T-helper 1 cell treated with Interleukin-12 subunit alpha and Interleukin-12 subunit beta and Interleukin-4 antibody, amounts not matched to agents 30 μg/mL and 1 μg/mL, for 36 hours (primary cell): ENCODE results near the gene CLN6.
"Not testable (repeated sequence)": the region's sequence is repeated elsewhere in the genome, so short reads cannot be mapped to it uniquely, and the experiment has no call there.

Experiments used
- H3K27ac Mint-ChIP-seq: one replicate; pipeline ENCODE4 v1.8.0; 2021; ENCODE audit warnings: mild to moderate bottlenecking, mixed read lengths
- H3K27me3 Mint-ChIP-seq: one replicate; pipeline ENCODE4 v1.8.0; 2021; ENCODE audit warnings: low read depth, mixed read lengths
- H3K36me3 Mint-ChIP-seq: one replicate; pipeline ENCODE4 v1.8.0; 2021; ENCODE audit warnings: low read depth, mixed read lengths
- H3K4me1 Mint-ChIP-seq: one replicate; pipeline ENCODE4 v1.8.0; 2021; ENCODE audit warnings: low read depth, mixed read lengths
- H3K4me3 Mint-ChIP-seq: one replicate; pipeline ENCODE4 v1.8.0; 2021; ENCODE audit warnings: mild to moderate bottlenecking, moderate library complexity, mixed read lengths
- H3K9me3 Mint-ChIP-seq: one replicate; pipeline ENCODE4 v1.8.0; 2021; ENCODE audit warnings: mixed read lengths

Gene CLN6

GRCh38 chr15:68221530-68222431 is 7.7 kb downstream of the CLN6 start:
- Mint-ChIP-seq H3K4me1 (peaks cover 12% of the 10 kb centered on the region), H3K36me3 (peaks cover 14% of the 10 kb centered on the region)
- H3K9me3 Mint-ChIP-seq, H3K27ac Mint-ChIP-seq, H3K4me3 Mint-ChIP-seq, H3K27me3 Mint-ChIP-seq: not testable (repeated sequence)

- Mint-ChIP-seq H3K4me3 (no peak overlapping the region), H3K27ac (no peak overlapping the region), H3K4me1 (peaks cover 16% of the 10 kb centered on the region), H3K36me3 (peaks cover 14% of the 10 kb centered on the region), H3K9me3 (no peaks in the 10 kb centered on the region), H3K27me3 (no peaks in the 10 kb centered on the region)
These were observed 8.6 kb downstream of the CLN6 start for GRCh38 chr15:68220967-68221366.

GRCh38 chr15:68220489-68220888 is 9.0 kb downstream of the CLN6 start:
- Mint-ChIP-seq H3K9me3 (no peaks in the 10 kb centered on the region), H3K36me3 (peaks cover 14% of the 10 kb centered on the region)

GRCh38 chr15:68218847-68219798 is 10.4 kb downstream of the CLN6 start:
- H3K27me3 Mint-ChIP-seq, result no peaks in the 10 kb centered on the region
- H3K4me3 Mint-ChIP-seq, result no peak overlapping the region
- H3K4me1 Mint-ChIP-seq, result peaks cover 6% of the 10 kb centered on the region
- H3K36me3 Mint-ChIP-seq, result peaks cover 13% of the 10 kb centered on the region
- H3K27ac Mint-ChIP-seq, result no peak overlapping the region
- H3K9me3 Mint-ChIP-seq, result no peaks in the 10 kb centered on the region

More at GRCh38 chr15:68220489-68220888, 9.0 kb downstream of the CLN6 start:
- no peaks in the 10 kb centered on the region for H3K27me3 Mint-ChIP-seq
- H3K4me3 Mint-ChIP-seq, result no peak overlapping the region
- no peak overlapping the region for H3K27ac Mint-ChIP-seq
- peaks cover 16% of the 10 kb centered on the region for H3K4me1 Mint-ChIP-seq

- Mint-ChIP-seq H3K4me3 (no peak overlapping the region), H3K27ac (no peak overlapping the region), H3K36me3 (peaks cover 13% of the 10 kb centered on the region), H3K4me1 (peaks cover 7% of the 10 kb centered on the region), H3K27me3 (no peaks in the 10 kb centered on the region), H3K9me3 (no peaks in the 10 kb centered on the region)
These were observed 11.2 kb downstream of the CLN6 start for GRCh38 chr15:68218331-68218730.

GRCh38 chr15:68217341-68217740 is 12.2 kb downstream of the CLN6 start:
- no peaks in the 10 kb centered on the region for H3K27me3 Mint-ChIP-seq
- H3K36me3 Mint-ChIP-seq, result peaks cover 10% of the 10 kb centered on the region
- H3K4me3 Mint-ChIP-seq, result no peak overlapping the region
- peaks cover 7% of the 10 kb centered on the region for H3K4me1 Mint-ChIP-seq
- H3K9me3 Mint-ChIP-seq, result no peaks in the 10 kb centered on the region
- H3K27ac Mint-ChIP-seq, result no peak overlapping the region

- H3K27me3 Mint-ChIP-seq, result no peaks in the 10 kb centered on the region
- peaks cover 11% of the 10 kb centered on the region for H3K4me1 Mint-ChIP-seq
- H3K36me3 Mint-ChIP-seq, result peaks cover 10% of the 10 kb centered on the region
- no peaks in the 10 kb centered on the region for H3K9me3 Mint-ChIP-seq
- H3K27ac Mint-ChIP-seq, result no peak overlapping the region
- no peak overlapping the region for H3K4me3 Mint-ChIP-seq
These were observed 14.7 kb downstream of the CLN6 start for GRCh38 chr15:68214838-68215254.

GRCh38 chr15:68213991-68214837 is 15.3 kb downstream of the CLN6 start:
- H3K9me3 Mint-ChIP-seq, result no peaks in the 10 kb centered on the region
- peaks cover 16% of the 10 kb centered on the region for H3K4me1 Mint-ChIP-seq
- H3K27ac Mint-ChIP-seq, result no peak overlapping the region
- no peaks in the 10 kb centered on the region for H3K27me3 Mint-ChIP-seq
- H3K4me3 Mint-ChIP-seq, result no peak overlapping the region
- H3K36me3 Mint-ChIP-seq, result peaks cover 10% of the 10 kb centered on the region

- not testable (repeated sequence) for H3K27ac Mint-ChIP-seq, H3K4me3 Mint-ChIP-seq, H3K9me3 Mint-ChIP-seq, H3K27me3 Mint-ChIP-seq
- peaks cover 21% of the 10 kb centered on the region for H3K4me1 Mint-ChIP-seq
- H3K36me3 Mint-ChIP-seq, result peaks cover 12% of the 10 kb centered on the region
These were observed 16.1 kb downstream of the CLN6 start for GRCh38 chr15:68213491-68213845.

- H3K27ac Mint-ChIP-seq, result no peak overlapping the region
- peaks cover 26% of the 10 kb centered on the region for H3K4me1 Mint-ChIP-seq
- no peak overlapping the region for H3K4me3 Mint-ChIP-seq
- H3K9me3 Mint-ChIP-seq, result no peaks in the 10 kb centered on the region
- H3K27me3 Mint-ChIP-seq, result no peaks in the 10 kb centered on the region
- H3K36me3 Mint-ChIP-seq, result peaks cover 6% of the 10 kb centered on the region
These were observed 17.7 kb downstream of the CLN6 start for GRCh38 chr15:68211656-68212320.

GRCh38 chr15:68210821-68211655 is 18.5 kb downstream of the CLN6 start:
- peaks cover 6% of the 10 kb centered on the region for H3K36me3 Mint-ChIP-seq
- no peak overlapping the region for H3K27ac Mint-ChIP-seq
- no peaks in the 10 kb centered on the region for H3K9me3 Mint-ChIP-seq
- H3K4me1 Mint-ChIP-seq, result peaks cover 25% of the 10 kb centered on the region
- no peaks in the 10 kb centered on the region for H3K27me3 Mint-ChIP-seq
- no peak overlapping the region for H3K4me3 Mint-ChIP-seq

GRCh38 chr15:68210409-68210756 is 19.1 kb downstream of the CLN6 start:
- Mint-ChIP-seq H3K36me3 (peaks cover 6% of the 10 kb centered on the region), H3K4me3 (no peak overlapping the region), H3K4me1 (peaks cover 27% of the 10 kb centered on the region), H3K27ac (peak overlapping the region; percentile 96), H3K9me3 (no peaks in the 10 kb centered on the region), H3K27me3 (no peaks in the 10 kb centered on the region)

- H3K4me1 Mint-ChIP-seq, result peaks cover 28% of the 10 kb centered on the region
- H3K27ac Mint-ChIP-seq, result peak overlapping the region; percentile 96
- H3K4me3 Mint-ChIP-seq, result peak overlapping the region; percentile 40
- H3K36me3 Mint-ChIP-seq, result peaks cover 4% of the 10 kb centered on the region
- no peaks in the 10 kb centered on the region for H3K9me3 Mint-ChIP-seq
- no peaks in the 10 kb centered on the region for H3K27me3 Mint-ChIP-seq
These were observed 19.7 kb downstream of the CLN6 start for GRCh38 chr15:68209735-68210408.
